Prostate gland (tissue), 2 donors: ENCODE measurements around the gene SGMS2.

Experiments
- CTCF ChIP-seq, 4 experiments: fragments of 200-600 bp in 2 of 4; fragments of 450-650 bp in 2 of 4; sonication (generic) in 2 of 4; IDR thresholded peaks; 1 replicate in 3 of 4; 2 replicates in 1 of 4; pipeline ENCODE4 v1.5.1; 2016 to 2019; ENCODE audit warnings: antibody characterized with exemption in 4 of 4, mild to moderate bottlenecking in 2 of 4, moderate library complexity in 2 of 4
- POLR2A ChIP-seq: fragments of 450-650 bp; IDR thresholded peaks from one replicate; pipeline ENCODE4 v1.6.1; 2016; ENCODE audit warnings: antibody characterized with exemption, mild to moderate bottlenecking
- POLR2AphosphoS5 ChIP-seq: sonication (generic); formaldehyde crosslinking; IDR thresholded peaks from one replicate; pipeline ENCODE4 v1.6.1; 2017; ENCODE audit warnings: antibody characterized with exemption

- TF ChIP-seq POLR2A: no peak
- TF ChIP-seq CTCF (IDR thresholded peaks at IDR 0.05): no peak
- no peak for TF ChIP-seq POLR2AphosphoS5
Measured at GRCh38 chr4:107828315-107829090, 3.8 kb downstream of the SGMS2 start.
